GM21367 (cell line): ENCODE measurements around the gene MYO7A.

Experiments used
- ATAC-seq: cut with Tn5 transposase; IDR thresholded peaks from one replicate; pipeline ENCODE4 v1.9.1; 2021; ENCODE audit not compliant: unreplicated experiment

Gene MYO7A

GRCh38 chr11:77211594-77212251 is 83.7 kb downstream of the MYO7A start:
- no peak for ATAC-seq

GRCh38 chr11:77212314-77213007 is 84.4 kb downstream of the MYO7A start:
- no peak for ATAC-seq

GRCh38 chr11:77213029-77213579 is 85.1 kb downstream of the MYO7A start:
- no peak for ATAC-seq

GRCh38 chr11:77213589-77214428 is 85.8 kb downstream of the MYO7A start:
- ATAC-seq = no peak

- no peak for ATAC-seq
Observed at GRCh38 chr11:77214557-77214956, 86.5 kb downstream of the MYO7A start.

GRCh38 chr11:77215106-77215505 is 87.1 kb downstream of the MYO7A start:
- no peak for ATAC-seq

- no peak for ATAC-seq
Observed at GRCh38 chr11:77217156-77217555, 89.1 kb downstream of the MYO7A start.

- no peak for ATAC-seq
Observed at GRCh38 chr11:77223797-77224196, 95.8 kb downstream of the MYO7A start.

GRCh38 chr11:77230878-77231605 is 103.0 kb downstream of the MYO7A start:
- ATAC-seq = no peak

GRCh38 chr11:77231800-77232199 is 103.8 kb downstream of the MYO7A start:
- no peak for ATAC-seq

- ATAC-seq = no peak
Observed at GRCh38 chr11:77232242-77232641, 104.2 kb downstream of the MYO7A start.

- ATAC-seq = no peak
Observed at GRCh38 chr11:77233011-77233410, 105.0 kb downstream of the MYO7A start.

- no peak for ATAC-seq
Observed at GRCh38 chr11:77236901-77237300, 108.9 kb downstream of the MYO7A start.

- ATAC-seq = no peak
Observed at GRCh38 chr11:77244277-77245027, 116.4 kb downstream of the MYO7A start.

- no peak for ATAC-seq
Observed at GRCh38 chr11:77249427-77249826, 121.4 kb downstream of the MYO7A start.

GRCh38 chr11:77250881-77251640 is 123.0 kb downstream of the MYO7A start:
- no peak for ATAC-seq

GRCh38 chr11:77252555-77253270 is 124.7 kb downstream of the MYO7A start:
- ATAC-seq = no peak

GRCh38 chr11:77253690-77254089 is 125.6 kb downstream of the MYO7A start:
- no peak for ATAC-seq

GRCh38 chr11:77259641-77260040 is 131.6 kb downstream of the MYO7A start:
- ATAC-seq = no peak
